Fibroblast of skin of scalp (primary cell): Measurements from ENCODE around the gene TMEM176B.
A peak's percentile ranks its signal among the peaks of the same experiment; 100 is the strongest.
"Not testable (repeated sequence)": the region's sequence is repeated elsewhere in the genome, so short reads cannot be mapped to it uniquely, and the experiment has no call there.

Experiments used
- DNase-seq: peaks from one replicate; pipeline ENCODE4 v3.0.0-alpha.2; 2013

The TMEM176B gene

DNA sequence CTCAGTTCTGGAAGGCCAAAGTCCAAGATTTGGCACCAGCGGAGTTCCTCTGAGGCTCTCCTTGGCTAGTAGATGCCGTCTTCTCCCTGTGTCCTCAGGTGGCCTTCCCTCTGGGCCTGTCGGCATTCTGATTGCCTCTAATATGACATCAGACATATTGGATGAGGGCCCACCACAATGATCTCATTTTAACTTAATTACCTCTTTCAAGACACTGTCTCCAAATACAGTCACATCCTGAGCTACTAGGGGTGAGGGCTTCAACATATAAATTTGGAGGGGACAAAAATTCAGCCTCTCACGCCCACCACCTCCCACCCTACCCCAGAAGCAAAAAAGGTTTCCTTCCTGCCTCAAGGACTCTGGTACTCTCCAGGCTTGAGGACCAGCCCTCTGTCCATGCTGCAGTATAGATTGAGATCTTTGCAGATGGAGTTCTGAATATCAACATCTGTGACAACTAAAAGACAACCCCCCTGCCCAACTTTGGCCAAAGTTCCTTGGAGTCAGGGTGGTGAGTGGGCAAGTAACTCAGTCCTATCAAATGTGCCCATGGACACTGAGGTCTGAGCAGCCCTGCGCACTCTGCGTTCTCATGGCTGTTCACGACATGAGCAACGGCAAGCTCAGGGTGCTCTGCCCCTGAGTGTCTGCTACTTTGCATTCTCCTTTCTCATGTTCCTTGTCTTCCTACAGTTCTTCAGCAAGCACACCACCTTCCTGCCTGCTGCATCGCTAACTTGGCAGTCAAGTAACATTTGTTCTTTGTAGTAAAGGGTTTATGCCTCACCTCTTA, 11.5 kb downstream of the TMEM176B start:
- peak; percentile 29 for DNase-seq

DNA sequence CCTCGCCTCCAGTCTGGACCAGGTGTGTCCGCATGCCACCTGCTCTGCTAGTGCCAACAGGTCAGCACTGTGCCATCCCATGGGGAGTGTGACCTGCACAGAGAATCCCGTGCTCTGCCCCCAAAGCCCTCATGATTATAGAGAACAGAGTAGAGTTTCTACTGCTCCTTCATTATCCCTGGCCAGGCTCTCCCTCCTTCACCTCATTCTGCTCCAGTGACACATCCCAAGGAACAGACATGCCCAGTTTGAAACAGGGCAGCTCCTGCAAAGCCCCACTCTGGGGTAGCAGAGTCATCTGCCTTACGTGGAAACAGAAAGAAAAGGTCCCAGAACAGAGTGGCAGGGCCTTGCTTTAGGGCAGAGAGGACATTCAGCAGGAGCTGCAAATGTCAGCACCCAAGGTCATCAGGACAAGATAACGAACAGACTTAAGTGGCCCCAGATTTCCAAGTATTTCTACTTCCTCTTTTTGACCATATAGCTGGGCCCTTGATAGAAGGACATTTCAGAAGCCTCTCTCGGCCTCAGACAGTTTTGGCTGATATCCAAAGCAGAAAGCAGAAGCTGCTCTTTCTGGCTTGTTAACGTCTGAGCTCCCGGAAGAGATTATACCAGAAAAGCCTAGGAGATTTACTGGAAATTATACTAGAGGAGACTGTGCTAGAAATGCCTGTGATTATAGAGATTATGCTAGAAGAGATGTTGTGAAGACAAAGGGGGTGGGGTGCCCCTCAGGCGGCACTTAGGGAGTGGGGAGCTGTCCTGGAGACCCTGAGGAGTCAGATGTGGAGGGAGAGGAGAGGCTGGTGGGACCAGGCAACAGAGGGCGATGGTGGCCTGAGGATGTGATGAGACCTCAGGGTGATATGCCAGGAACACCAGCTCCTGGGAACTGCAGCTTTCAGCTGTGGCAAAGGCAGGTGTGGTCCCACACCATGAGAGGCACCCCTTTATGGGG, 12.6 kb downstream of the TMEM176B start:
- no peak for DNase-seq

DNA sequence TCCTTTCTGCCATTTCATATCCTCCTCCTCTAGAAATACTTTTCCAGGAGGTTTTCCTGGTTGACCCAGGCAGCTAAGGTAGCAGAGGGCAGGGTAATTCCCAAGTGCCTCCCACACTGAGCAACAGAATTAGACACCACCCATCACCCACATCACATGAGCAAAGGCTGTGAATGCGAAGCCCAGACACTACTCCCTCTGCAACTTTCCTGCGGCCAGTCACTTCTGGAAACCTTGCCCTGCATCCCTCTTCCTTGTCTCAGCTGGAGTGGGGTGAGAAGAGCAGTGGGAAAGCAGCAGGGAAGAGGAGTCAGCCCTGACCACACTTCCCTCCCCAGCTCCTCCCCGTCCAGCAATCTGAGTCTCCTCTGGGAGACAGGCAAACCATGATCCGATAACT, 15.2 kb downstream of the TMEM176B start:
- peak; percentile 4 for DNase-seq

DNA sequence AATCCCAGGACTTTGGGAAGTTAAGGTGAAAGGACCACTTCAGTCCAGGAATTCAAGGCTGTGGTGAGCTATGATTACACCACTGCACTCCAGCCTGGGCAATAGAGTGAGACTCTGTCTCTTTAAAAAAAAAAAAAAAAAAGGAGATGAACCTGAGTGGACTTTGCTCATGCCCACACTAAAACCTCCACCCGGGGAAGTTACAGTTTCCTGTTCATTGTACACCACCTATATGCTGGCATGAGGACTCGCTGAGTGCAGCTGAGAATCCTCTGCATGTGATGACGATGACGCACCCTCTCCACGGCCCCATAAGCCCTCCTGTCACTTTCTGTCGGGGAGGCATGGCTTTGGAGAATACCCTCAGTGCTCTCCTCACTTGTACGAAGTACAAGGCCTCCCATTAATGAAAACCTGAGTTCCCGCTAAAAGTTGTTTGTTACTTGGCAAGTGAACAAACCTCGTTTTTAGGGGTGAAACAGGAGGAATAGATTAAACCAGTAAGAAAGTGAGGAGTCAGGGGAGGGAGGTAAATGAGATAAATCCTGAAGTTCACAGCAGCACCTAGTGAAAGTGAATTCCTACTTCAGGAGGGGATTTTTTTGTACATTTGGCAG, 15.9 kb downstream of the TMEM176B start:
- no peak for DNase-seq

DNA sequence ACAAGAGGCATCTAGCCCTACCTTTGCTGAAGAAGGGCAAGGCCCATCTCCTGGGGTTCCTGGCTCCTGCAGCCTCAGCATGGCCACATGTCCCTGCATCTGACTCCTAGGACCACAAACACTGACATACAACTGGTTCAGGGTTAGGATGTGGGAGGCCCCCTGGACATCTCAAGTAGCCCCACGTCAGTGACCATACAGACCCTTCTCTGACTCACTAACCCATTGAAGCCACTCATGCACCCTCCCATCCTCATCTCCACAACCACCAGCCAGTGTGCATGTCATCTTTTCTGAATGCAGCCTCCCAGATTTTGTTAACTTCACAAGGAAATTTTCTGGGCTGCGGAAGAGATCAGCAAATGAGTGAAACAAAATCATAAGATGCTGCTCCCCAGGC, 18.2 kb downstream of the TMEM176B start:
- DNase-seq = no peak

DNA sequence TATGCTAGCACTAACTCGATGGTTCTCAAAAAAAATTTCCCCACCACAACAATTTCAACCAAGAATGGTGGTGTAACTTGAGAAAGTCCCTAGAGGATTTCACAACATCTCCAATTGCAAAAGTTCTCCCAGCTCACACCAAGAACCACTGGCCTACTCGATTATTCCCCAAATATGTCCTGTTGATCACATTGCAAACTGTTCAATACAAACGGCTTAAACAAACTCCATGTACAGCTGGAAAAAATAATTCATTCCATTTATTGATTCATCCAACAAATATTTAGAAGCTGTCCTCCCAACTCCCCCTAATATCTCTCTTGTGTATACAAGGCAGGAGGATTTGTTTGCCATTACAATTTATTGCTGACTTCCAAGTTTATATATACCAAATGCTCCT, 19.1 kb downstream of the TMEM176B start:
- DNase-seq = peak; percentile 75

DNA sequence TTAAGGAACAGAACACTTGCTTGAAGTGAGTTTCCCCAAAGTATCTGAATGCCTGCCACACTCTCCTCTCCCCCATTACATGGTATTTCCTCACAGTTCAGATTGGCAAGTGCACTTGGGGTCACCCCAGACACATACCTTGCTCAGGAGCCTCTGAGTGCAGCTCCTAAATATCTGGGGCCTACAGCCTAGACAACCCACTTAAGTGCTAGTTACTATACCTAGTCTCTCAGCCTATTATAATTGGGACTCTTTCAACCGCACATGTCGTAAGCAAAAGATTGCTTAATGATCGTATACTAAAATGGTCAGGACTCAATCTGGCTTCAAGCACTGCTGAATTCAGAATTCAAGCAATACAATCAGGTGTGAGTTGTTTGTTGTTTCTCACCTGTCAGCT, 19.9 kb downstream of the TMEM176B start:
- no peak for DNase-seq

DNA sequence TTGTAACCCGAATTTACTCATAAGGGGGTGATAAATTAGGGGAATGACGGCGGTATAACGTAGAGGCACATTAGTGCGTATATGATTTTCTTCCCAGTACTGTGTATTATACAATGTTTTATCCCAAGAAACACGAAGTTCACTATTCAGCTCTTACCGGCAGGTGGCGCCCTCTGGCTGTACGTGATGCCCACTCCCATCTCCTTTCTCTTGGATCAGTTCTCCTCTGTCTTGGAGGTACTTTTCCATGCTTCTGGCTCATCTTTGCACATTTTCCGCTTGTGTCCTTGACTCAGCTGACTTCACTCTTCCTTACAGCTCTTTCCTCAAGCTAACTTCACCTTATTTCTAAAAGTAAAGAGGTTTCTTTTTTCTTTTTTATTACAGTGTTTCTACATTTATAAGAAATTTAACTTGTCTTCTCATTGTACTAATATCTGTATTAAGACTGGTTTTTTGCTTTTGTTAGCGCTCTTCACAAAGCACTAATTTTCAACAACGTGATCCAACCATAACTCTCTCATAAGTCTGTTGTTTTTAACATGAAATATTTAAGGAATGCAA, 21.3 kb downstream of the TMEM176B start:
- DNase-seq = peak; percentile 67

DNA sequence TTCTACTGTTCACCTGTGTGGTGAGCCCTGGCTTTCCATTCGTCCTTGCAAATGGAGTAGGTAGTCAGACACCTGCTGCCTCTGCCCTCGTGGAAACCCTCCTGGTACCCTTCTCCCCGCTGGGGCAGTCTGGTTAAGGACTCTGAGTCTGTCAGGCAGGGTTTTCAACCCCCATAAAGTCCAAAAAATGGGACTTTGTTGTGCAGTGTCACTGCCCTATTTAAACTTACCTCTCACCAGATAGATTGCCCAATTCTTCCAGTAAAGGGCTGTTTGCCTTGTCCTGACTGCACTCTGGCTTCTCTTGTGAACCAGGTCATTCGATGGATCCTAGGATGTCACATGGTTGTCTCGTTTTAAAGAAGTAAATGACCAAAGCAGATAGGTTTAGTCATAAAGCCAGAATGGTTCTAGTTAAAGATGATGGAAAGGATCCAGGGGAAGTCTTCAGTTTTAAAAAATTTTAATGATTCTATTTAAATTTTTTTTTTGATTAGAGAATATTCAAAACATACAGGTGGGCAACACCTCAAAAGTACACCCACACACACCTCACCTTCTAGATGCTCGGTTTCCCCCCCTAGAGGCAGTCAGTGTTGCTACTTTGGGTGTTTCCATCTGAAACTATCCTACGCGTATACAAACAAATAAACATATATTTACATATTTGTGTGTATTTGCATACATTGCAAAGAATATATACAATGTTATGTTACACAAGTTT, 22.0 kb downstream of the TMEM176B start:
- no peak for DNase-seq

DNA sequence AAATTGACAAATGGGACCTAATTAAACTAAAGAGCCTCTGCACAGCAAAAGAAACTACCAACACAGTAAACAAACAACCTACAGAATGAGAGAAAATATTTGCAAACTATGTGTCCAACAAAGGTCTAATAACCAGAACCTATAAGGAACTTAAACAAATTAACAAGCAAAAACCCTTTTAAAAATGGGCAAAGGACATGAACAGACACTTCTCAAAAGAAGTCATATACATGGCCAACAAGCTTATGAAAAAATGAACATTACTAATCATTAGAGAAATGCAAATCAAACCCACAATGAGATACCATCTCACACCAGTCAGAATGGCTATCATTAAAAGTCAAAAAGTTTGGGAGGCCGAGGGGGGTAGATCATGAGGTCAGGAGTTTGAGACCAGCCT, 26.0 kb downstream of the TMEM176B start:
- DNase-seq = not testable (repeated sequence)

DNA sequence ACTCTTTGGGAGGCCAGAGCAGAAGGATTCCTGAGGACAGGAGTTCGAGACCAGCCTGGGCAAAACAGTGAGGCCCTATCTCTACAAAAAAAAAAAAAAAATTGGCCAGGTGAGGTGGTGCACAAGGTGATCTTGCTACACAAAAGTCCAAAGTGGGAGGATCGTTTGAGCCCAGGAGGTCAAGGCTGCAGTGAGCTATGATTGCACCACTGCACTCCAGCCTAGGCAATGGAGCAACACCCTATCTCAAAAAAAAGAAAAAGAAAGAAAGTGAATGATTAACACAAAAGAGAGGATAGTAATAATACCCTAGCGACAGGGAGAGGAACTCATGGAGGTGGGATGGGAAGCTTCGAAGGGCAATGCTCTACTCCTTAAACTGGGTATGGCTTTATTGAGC, 30.4 kb downstream of the TMEM176B start:
- no peak for DNase-seq

DNA sequence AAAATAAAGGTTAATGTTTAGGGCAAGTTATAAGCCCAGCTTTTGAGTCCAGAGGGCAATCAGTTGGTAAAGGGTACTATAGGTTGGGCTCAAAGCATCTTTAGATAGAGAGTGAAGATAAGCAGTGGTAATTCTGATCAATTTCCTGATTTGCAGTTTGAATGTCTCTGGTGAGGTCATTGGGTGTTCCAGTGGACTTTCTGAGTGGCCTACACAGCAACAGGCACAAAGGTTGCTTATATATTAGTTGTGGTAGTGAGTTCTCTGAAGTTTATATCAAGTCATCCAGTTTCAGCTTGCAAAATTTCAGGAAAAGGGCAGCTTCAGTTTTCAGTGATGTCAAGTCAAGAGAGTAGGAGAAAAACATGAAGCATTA, 33.8 kb downstream of the TMEM176B start:
- DNase-seq = no peak

DNA sequence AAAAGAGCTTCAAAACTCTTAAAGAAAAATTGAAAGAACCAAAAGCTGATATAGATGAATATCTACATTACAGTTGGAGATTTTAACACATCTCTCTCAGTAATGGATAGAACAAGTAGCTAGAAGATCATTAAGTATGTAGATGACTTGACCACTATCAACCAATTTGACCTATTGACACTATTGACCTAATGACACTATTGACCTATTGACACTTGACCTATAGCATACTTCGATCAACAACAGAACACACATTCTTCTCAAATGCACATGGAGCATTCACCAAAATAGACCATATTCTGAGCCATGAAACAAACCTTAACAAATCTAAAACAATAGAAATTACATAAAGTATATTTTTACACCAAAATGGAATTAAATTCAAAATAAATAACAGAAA, 40.7 kb downstream of the TMEM176B start:
- DNase-seq = no peak

DNA sequence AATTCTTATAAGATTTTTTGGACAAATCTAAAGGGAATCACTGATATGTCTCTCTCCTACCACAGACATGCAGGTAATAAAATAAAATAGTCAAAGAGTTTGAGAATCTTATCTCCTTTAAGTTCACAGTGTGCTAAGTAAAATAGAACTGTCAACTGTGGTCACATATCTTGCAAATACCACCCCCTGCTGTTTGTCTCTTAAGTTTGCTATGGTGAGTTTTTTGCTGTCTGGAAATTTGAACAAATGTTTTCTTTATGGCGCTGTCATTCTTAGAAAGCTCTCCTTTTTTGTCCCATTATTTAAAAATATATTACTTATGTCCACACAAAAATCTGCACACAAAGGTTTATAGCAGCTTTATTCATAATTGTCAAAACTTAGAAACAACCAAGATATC, 43.3 kb downstream of the TMEM176B start:
- no peak for DNase-seq

DNA sequence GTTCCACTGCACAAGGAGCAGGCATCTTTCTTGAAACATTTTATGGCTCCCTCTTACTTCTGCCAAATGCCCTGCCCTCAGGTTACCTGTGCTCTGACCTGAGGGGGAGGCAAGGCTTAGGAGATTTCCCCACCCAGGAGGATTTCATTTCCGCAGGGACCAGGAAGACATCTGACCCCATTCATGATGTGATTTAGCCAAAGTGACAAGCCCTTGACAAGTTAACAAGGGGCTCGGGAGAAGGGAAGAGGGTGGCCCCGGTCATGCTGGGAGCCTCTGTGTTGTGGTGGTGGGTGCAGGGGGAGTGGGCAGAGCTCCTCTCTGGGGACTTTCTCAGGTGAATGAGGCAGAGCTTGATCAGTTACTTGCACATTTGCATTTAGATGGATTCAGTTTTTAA, 44.0 kb downstream of the TMEM176B start:
- no peak for DNase-seq

DNA sequence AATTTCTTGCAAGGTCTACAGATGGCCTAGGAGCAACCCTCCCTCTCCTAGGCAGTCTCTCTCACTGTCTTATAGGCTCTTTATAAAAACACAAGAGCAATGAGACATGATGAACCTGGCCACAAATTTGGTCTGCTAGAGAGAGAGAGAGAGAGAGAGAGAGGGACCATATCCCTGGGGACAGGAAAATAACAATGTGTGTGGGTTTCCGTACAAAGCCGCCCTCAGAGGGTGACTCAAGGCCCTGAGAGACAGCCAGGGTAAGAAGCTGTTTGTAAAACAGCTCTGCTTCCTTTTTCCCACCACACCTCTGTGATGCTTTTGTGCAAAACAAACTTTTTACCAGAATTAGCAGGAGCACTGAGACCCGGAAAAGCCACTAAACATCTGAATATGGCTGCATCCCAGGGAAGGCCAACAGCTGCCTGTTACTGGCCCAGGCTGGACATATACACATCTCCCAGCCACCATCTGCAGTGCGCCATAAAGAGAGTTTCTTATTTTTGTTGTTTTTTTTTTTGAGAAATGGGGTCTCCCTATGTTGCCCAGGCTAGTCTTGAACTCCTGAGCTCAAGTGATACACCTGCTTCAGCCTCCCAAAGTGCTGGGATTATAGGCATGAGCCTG, 44.6 kb downstream of the TMEM176B start:
- DNase-seq = peak; percentile 4

DNA sequence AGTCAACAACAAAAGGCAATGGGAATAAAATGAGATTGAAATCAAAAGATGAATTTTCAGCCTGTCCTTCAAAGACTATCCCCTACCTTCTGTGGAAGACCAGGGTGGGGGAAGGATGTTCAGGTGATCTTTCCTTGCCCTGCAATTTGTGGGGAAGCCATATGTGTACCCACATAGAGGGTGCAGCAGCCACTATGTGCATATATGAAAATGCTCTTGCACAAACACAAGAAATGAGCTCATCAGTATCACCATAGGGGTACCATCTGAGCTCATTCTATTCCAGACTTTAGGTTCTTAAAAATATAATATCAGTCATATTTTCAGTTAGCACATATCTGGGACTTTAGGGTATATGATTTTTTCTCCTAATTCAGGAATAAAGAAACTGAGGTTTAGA, 45.2 kb downstream of the TMEM176B start:
- DNase-seq = no peak

DNA sequence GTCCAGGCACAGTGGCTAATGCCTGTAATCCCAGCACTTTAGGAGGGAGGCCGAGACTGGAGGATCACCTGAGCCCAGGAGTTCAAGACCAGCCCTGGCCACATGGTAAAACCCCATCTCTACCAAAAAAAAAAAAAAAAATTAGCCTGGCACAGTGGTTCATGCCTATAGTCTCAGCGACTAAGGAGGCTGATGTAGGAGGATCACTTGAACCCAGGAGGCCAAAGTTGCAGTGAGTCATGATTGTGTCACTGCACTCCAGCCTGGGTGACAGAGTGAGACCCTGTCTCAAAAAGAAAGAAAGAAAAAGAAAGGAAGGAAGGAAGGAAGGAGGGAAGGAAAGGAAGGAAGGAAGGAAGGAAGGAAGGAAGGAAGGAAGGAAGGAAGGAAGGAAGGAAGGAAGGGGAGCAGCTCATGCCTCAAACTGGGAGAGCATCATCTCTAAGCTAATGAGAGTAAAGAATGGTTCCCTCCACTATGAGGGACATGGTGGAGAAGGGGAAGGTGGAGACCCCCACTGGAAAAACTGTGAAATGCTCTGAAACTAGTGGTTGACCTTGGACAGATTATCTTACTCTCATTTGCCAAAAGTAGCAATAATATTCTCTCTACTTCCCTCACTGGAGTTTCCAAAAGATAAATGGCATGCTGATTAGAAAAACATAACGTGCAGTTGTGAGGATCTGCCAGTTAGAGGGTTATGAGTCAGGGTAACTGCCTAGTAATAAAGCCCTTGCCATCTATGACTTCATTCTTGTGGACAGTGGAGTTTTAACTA, 46.1 kb downstream of the TMEM176B start:
- peak; percentile 14 for DNase-seq

DNA sequence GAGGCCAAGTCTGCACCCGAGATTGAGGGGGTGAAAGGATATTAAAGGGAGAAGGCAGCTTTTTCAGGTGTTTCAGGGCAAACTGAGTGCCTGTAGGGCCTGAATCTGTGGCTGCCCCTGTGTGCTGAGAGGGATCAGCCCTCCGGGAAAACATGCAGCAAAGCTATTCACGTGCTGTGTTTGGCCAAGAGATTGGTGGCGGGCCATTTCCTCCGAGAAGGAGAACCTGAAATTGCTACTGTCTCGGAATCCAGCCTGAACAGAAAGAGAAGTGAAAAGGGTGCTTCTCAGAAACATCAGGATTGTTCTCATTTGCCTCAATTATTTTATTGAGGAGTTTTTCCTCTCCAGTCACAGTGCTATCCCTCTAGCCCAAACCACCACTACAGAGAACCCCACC, 46.9 kb downstream of the TMEM176B start:
- no peak for DNase-seq

DNA sequence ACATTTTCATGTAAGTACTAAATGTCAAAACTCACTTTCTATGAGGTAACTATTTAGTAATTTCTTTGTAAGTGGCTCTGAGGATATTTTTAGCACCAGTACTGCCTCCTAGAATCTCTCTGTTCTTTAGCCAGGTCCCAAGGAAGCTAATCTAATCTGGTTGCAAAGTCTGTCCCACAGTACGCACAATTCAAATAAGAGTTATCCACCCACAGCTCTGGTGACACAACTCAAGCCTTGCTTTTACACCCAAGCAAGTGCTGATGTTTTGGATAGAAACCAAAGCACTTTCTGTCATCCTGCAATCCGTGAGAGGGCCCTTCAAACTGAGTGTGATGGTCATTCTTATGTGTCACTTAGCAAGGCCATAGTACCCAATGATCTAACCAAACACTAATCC, 48.5 kb downstream of the TMEM176B start:
- DNase-seq = no peak

DNA sequence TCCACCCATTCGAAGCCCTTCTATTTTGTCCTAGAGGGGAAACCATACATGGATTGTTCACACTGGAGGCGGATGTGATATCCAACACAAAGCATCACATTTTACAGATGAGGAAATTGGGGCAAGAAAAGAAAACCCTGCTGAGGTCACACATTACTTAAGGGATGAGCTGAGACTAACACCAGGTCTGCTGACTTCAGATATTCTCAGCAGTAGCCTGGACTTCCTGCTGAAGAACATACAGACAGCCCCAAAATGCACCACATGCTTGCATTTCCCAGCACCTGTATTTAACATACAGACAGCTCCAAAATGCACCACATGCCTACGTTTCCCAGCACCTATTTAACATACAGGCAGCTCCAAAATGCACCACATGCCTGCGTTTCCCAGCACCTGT, 51.8 kb downstream of the TMEM176B start:
- DNase-seq = no peak
